ENCODE measurements around the gene NCOA1. TPM values are rescaled to one million over a fixed set of nuclear protein-coding genes. Genes with fewer than 3 reads are reported as not detected.
"Not testable (repeated sequence)": the region's sequence is repeated elsewhere in the genome, so short reads cannot be mapped to it uniquely, and the experiment has no call there.

Gene NCOA1
- total RNA-seq, 1 donor from 2014 or later = 29.0 TPM

GRCh38 chr2:24477229-24477628 is 13.8 kb upstream of the NCOA1 start:
- no peak for DNase-seq (ENCODE audit: extremely low spot score, unreplicated experiment)
- H3K27me3 Mint-ChIP-seq (ENCODE audit: unreplicated experiment) = peaks cover 20% of the 10 kb centered on the region
- H3K4me3 Mint-ChIP-seq (ENCODE audit: unreplicated experiment) = no peak overlapping the region
- H3K4me1 Mint-ChIP-seq (ENCODE audit: unreplicated experiment) = no peaks in the 10 kb centered on the region
- no peak overlapping the region for H3K27ac Mint-ChIP-seq (ENCODE audit: unreplicated experiment)
- H3K9me3 Mint-ChIP-seq (ENCODE audit: unreplicated experiment) = no peaks in the 10 kb centered on the region
- TF ChIP-seq CTCF (IDR thresholded peaks at IDR 0.05) = no peak
- no peaks in the 10 kb centered on the region for H3K36me3 Mint-ChIP-seq (ENCODE audit: unreplicated experiment)

- Mint-ChIP-seq H3K4me3 (ENCODE audit: unreplicated experiment) (no peak overlapping the region), H3K4me1 (ENCODE audit: unreplicated experiment) (no peaks in the 10 kb centered on the region), H3K36me3 (ENCODE audit: unreplicated experiment) (no peaks in the 10 kb centered on the region), H3K27me3 (ENCODE audit: unreplicated experiment) (peaks cover 25% of the 10 kb centered on the region), H3K27ac (ENCODE audit: unreplicated experiment) (no peak overlapping the region), H3K9me3 (ENCODE audit: unreplicated experiment) (no peaks in the 10 kb centered on the region)
- TF ChIP-seq CTCF (IDR thresholded peaks at IDR 0.05) = no peak
- no peak for DNase-seq (ENCODE audit: extremely low spot score, unreplicated experiment)
Observed at GRCh38 chr2:24478243-24478642, 12.8 kb upstream of the NCOA1 start.

- Mint-ChIP-seq H3K4me3 (ENCODE audit: unreplicated experiment) (no peak overlapping the region), H3K27ac (ENCODE audit: unreplicated experiment) (no peak overlapping the region), H3K36me3 (ENCODE audit: unreplicated experiment) (no peaks in the 10 kb centered on the region), H3K27me3 (ENCODE audit: unreplicated experiment) (peaks cover 25% of the 10 kb centered on the region), H3K4me1 (ENCODE audit: unreplicated experiment) (no peaks in the 10 kb centered on the region), H3K9me3 (ENCODE audit: unreplicated experiment) (peaks cover 3% of the 10 kb centered on the region)
- no peak for TF ChIP-seq CTCF (IDR thresholded peaks at IDR 0.05)
- DNase-seq (ENCODE audit: extremely low spot score, unreplicated experiment) = no peak
Observed at GRCh38 chr2:24480245-24480644, 10.8 kb upstream of the NCOA1 start.

DNA sequence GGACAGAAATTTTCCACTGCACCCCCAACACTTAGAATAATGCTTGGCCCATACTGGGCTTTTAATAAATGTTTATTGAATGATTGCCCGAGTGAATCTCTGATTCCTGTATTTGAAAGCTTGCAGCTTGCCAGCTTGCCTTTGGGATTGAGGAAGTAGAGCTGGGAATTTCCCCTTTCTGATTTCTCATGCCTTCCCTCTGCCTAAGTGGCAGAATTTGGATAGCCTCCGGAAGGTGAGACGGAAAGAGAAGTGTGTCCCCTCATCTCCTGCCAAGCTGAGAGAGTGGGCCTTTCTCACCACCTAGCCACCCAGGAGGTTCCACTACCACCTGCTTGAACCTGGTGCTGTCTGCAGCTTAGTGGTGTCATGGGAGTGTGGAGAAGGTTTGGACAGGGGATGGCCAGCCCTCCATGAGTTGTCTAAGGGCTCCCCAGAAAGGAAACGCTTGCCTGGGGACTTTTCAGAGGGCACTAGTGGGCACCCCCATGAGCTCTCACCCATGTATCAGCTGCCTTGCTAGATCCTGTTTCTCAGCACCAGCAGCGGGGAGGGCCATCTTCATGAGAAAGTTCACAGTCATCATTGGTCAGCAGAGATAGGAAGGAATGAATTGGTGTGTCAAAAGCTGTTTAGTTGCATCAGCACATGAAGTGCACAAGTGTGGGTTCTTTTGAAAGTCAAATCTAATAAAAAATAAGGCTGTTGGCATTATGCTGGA is 8.6 kb upstream of the NCOA1 start:
- Mint-ChIP-seq H3K27me3 (ENCODE audit: unreplicated experiment) (peaks cover 21% of the 10 kb centered on the region), H3K4me3 (ENCODE audit: unreplicated experiment) (no peak overlapping the region), H3K4me1 (ENCODE audit: unreplicated experiment) (no peaks in the 10 kb centered on the region), H3K9me3 (ENCODE audit: unreplicated experiment) (peaks cover 3% of the 10 kb centered on the region), H3K27ac (ENCODE audit: unreplicated experiment) (no peak overlapping the region), H3K36me3 (ENCODE audit: unreplicated experiment) (no peaks in the 10 kb centered on the region)
- DNase-seq (ENCODE audit: extremely low spot score, unreplicated experiment) = no peak
- no peak for TF ChIP-seq CTCF (IDR thresholded peaks at IDR 0.05)

DNA sequence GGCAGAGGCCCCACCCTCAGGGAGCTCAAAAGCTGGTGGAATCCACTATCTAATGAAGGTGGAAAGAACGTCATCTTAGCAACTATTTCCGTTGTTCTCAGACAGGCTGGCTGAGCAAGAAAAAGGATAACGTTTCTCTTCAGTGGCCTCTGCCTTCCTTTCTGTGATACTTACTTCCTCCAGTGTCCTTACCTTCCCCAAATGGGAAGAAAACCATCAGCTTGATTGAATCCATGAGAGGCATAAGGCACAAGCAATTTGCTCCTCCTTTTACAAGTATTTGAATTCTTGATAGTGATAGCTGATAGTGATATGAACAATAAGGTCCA is 8.1 kb upstream of the NCOA1 start:
- H3K4me3 Mint-ChIP-seq (ENCODE audit: unreplicated experiment) = no peak overlapping the region
- no peaks in the 10 kb centered on the region for H3K36me3 Mint-ChIP-seq (ENCODE audit: unreplicated experiment)
- TF ChIP-seq CTCF (IDR thresholded peaks at IDR 0.05) = no peak
- peaks cover 3% of the 10 kb centered on the region for H3K9me3 Mint-ChIP-seq (ENCODE audit: unreplicated experiment)
- no peaks in the 10 kb centered on the region for H3K4me1 Mint-ChIP-seq (ENCODE audit: unreplicated experiment)
- H3K27ac Mint-ChIP-seq (ENCODE audit: unreplicated experiment) = no peak overlapping the region
- DNase-seq (ENCODE audit: extremely low spot score, unreplicated experiment) = no peak
- peaks cover 20% of the 10 kb centered on the region for H3K27me3 Mint-ChIP-seq (ENCODE audit: unreplicated experiment)

GRCh38 chr2:24484677-24485076 is 6.4 kb upstream of the NCOA1 start:
- not testable (repeated sequence) for H3K9me3 Mint-ChIP-seq (ENCODE audit: unreplicated experiment); H3K4me3 Mint-ChIP-seq (ENCODE audit: unreplicated experiment); H3K36me3 Mint-ChIP-seq (ENCODE audit: unreplicated experiment); H3K4me1 Mint-ChIP-seq (ENCODE audit: unreplicated experiment); H3K27ac Mint-ChIP-seq (ENCODE audit: unreplicated experiment); DNase-seq (ENCODE audit: extremely low spot score, unreplicated experiment)
- H3K27me3 Mint-ChIP-seq (ENCODE audit: unreplicated experiment) = peaks cover 16% of the 10 kb centered on the region

Data from osteocyte (in vitro differentiated cells).